NCI-H2171 treated with DMSO at 0.1 percent for 48 hours (cell line): Measurements from ENCODE around the gene TKTL2.
"Not testable (repeated sequence)": the region's sequence is repeated elsewhere in the genome, so short reads cannot be mapped to it uniquely, and the experiment has no call there.

Experiments
- DNase-seq: peaks from one replicate; lab custom pipeline; 2025; lab: John Stamatoyannopoulos, UW

The TKTL2 gene

GRCh38 chr4:163447023-163447422 is 26.5 kb downstream of the TKTL2 start:
- not testable (repeated sequence) for DNase-seq

GRCh38 chr4:163440040-163440439 is 33.5 kb downstream of the TKTL2 start:
- no peak for DNase-seq
